Measurements from ENCODE around the gene TNRC6C. TPM values are rescaled to one million over a fixed set of nuclear protein-coding genes. Genes with fewer than 3 reads are reported as not detected.

The TNRC6C gene
- total and polyA plus RNA-seq, 2 of the 13 experiments (the other 11 are each of a cell fraction or from before 2014, with no cell fraction given) = 0.66 to 4.9 TPM

GRCh38 chr17:78130437-78131101 is 172.1 kb downstream of the TNRC6C start, which contains the start of gene TMC8 (continued):
- TF ChIP-seq GZF1 (CRISPR knock-in tag; IDR thresholded peaks at IDR 0.05) = no peak
- TF ChIP-seq, protein P1, sequence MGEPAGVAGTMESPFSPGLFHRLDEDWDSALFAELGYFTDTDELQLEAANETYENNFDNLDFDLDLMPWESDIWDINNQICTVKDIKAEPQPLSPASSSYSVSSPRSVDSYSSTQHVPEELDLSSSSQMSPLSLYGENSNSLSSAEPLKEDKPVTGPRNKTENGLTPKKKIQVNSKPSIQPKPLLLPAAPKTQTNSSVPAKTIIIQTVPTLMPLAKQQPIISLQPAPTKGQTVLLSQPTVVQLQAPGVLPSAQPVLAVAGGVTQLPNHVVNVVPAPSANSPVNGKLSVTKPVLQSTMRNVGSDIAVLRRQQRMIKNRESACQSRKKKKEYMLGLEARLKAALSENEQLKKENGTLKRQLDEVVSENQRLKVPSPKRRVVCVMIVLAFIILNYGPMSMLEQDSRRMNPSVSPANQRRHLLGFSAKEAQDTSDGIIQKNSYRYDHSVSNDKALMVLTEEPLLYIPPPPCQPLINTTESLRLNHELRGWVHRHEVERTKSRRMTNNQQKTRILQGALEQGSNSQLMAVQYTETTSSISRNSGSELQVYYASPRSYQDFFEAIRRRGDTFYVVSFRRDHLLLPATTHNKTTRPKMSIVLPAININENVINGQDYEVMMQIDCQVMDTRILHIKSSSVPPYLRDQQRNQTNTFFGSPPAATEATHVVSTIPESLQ (CRISPR knock-in tag; conservative IDR thresholded peaks at IDR 0.05) = 0 out of 2 replicates have a peak, but pooled peaks have one; percentile 61
- peak; percentile 35; the same call in 1 of the 2 replicates for TF ChIP-seq NFKB2 (CRISPR knock-in tag; IDR thresholded peaks at IDR 0.05; ENCODE audit: borderline replicate concordance)
- peak in 1 of 2 experiments; percentile 30; a peak in 1 of 4 replicates for TF ChIP-seq EP300 (IDR thresholded peaks at IDR 0.05; ENCODE audit: low read depth in 2 of 2, low read length in 2 of 2)
- TF ChIP-seq EP300 (CRISPR knock-in tag; IDR thresholded peaks at IDR 0.05; ENCODE audit: borderline replicate concordance) = no peak
- peak; percentile 98 for TF ChIP-seq IKZF5 (CRISPR knock-in tag; IDR thresholded peaks at IDR 0.05)
- TF ChIP-seq PAWR (CRISPR knock-in tag; IDR thresholded peaks at IDR 0.05; ENCODE audit: borderline replicate concordance) = no peak
- peak; percentile 43; the same call in 1 of the 2 replicates for TF ChIP-seq DMAP1 (CRISPR knock-in tag; IDR thresholded peaks at IDR 0.05)
- TF ChIP-seq, protein P2, sequence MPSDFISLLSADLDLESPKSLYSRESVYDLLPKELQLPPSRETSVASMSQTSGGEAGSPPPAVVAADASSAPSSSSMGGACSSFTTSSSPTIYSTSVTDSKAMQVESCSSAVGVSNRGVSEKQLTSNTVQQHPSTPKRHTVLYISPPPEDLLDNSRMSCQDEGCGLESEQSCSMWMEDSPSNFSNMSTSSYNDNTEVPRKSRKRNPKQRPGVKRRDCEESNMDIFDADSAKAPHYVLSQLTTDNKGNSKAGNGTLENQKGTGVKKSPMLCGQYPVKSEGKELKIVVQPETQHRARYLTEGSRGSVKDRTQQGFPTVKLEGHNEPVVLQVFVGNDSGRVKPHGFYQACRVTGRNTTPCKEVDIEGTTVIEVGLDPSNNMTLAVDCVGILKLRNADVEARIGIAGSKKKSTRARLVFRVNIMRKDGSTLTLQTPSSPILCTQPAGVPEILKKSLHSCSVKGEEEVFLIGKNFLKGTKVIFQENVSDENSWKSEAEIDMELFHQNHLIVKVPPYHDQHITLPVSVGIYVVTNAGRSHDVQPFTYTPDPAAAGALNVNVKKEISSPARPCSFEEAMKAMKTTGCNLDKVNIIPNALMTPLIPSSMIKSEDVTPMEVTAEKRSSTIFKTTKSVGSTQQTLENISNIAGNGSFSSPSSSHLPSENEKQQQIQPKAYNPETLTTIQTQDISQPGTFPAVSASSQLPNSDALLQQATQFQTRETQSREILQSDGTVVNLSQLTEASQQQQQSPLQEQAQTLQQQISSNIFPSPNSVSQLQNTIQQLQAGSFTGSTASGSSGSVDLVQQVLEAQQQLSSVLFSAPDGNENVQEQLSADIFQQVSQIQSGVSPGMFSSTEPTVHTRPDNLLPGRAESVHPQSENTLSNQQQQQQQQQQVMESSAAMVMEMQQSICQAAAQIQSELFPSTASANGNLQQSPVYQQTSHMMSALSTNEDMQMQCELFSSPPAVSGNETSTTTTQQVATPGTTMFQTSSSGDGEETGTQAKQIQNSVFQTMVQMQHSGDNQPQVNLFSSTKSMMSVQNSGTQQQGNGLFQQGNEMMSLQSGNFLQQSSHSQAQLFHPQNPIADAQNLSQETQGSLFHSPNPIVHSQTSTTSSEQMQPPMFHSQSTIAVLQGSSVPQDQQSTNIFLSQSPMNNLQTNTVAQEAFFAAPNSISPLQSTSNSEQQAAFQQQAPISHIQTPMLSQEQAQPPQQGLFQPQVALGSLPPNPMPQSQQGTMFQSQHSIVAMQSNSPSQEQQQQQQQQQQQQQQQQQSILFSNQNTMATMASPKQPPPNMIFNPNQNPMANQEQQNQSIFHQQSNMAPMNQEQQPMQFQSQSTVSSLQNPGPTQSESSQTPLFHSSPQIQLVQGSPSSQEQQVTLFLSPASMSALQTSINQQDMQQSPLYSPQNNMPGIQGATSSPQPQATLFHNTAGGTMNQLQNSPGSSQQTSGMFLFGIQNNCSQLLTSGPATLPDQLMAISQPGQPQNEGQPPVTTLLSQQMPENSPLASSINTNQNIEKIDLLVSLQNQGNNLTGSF (CRISPR knock-in tag; IDR thresholded peaks at IDR 0.05) = no peak
- TF ChIP-seq MTERF4 (CRISPR knock-in tag; IDR thresholded peaks at IDR 0.05) = peak; percentile 65; the same call in 1 of the 2 replicates
- TF ChIP-seq PCBP2 (optimal IDR thresholded peaks at IDR 0.05; ENCODE audit: low read depth, low read length, poor library complexity, severe bottlenecking) = no peak
- TF ChIP-seq ZKSCAN8 (CRISPR knock-in tag; IDR thresholded peaks at IDR 0.05; ENCODE audit: borderline replicate concordance) = no peak
- TF ChIP-seq PAX8 (CRISPR knock-in tag; IDR thresholded peaks at IDR 0.05; ENCODE audit: borderline replicate concordance) = no peak
- no peak for TF ChIP-seq MED13 (CRISPR knock-in tag; IDR thresholded peaks at IDR 0.05)
- no peak for TF ChIP-seq ZFAT (CRISPR knock-in tag; conservative IDR thresholded peaks at IDR 0.05)
- peak; percentile 85 for TF ChIP-seq ZNF605 (CRISPR knock-in tag; IDR thresholded peaks at IDR 0.05)
